ENCODE results near the gene RFLNA.

Gene RFLNA

DNA sequence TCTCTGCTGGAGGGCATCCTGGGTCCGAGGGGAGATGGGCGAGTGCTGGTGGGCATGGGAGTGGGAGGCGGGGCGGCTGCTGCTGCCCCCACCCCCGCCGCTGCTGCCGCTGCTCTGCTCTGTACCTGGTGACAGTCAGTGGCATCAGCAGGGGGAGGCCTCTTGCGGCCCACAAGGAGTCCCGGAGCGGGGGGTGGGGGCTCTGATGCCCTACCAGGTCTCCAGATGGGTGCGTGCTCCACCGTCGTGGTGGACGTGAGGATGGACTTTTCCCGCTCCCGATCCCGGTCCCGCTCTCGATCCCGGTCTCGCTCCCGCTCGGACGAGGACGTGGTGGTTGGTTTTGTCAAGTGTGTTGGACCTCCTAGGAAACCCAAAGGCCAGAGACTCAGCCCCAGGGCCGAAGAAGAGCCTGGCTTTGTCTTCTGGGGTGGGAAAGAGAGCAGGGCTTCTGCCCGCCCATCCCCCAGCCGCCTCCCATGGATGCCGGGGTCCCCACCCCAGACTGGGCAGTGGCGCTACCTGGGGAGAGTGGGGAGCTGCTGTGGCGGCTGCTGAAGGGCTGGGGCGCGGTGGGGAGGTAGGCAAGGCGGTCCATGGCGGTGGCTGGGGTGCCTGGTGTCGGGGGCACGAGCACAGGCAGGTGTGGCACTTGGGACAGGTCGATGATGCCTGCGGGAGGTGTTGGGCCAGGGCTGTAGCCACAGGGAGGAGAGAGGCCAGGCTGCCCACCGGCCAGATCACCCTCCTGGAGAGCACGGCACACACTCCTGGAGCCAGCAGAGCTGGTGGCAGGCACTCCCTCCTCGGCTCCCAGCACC, 45.4 kb downstream of the RFLNA start:
- TF ChIP-seq, protein P1, sequence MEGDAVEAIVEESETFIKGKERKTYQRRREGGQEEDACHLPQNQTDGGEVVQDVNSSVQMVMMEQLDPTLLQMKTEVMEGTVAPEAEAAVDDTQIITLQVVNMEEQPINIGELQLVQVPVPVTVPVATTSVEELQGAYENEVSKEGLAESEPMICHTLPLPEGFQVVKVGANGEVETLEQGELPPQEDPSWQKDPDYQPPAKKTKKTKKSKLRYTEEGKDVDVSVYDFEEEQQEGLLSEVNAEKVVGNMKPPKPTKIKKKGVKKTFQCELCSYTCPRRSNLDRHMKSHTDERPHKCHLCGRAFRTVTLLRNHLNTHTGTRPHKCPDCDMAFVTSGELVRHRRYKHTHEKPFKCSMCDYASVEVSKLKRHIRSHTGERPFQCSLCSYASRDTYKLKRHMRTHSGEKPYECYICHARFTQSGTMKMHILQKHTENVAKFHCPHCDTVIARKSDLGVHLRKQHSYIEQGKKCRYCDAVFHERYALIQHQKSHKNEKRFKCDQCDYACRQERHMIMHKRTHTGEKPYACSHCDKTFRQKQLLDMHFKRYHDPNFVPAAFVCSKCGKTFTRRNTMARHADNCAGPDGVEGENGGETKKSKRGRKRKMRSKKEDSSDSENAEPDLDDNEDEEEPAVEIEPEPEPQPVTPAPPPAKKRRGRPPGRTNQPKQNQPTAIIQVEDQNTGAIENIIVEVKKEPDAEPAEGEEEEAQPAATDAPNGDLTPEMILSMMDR (IDR thresholded peaks at IDR 0.05; ENCODE audit: extremely low read depth, missing control alignments), result no peak
- no peak for DNase-seq (ENCODE audit: low spot score)

DNA sequence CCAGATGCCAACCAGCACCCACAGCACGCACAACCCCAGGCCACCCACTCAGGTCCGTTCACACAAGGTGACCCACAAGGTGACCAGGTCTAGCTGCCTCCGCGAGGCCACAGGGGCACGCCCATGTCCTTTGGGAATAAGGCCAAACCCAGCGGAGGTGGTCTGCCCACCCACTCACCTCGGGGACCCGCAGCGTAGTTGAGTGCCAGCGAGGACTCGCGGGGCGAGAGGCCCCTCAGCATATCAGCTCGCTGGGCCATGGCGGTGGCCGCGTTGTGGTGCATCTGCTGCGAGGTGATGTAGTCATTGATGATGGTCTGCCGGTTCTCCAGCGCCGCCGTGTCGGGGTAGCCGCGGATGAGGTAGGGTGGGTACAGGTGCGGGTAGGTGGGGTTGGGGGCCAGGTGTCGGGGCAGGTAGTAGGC, 46.8 kb downstream of the RFLNA start:
- TF ChIP-seq, protein P1 (IDR thresholded peaks at IDR 0.05; ENCODE audit: extremely low read depth, missing control alignments), result no peak
- DNase-seq (ENCODE audit: low spot score), result no peak

DNA sequence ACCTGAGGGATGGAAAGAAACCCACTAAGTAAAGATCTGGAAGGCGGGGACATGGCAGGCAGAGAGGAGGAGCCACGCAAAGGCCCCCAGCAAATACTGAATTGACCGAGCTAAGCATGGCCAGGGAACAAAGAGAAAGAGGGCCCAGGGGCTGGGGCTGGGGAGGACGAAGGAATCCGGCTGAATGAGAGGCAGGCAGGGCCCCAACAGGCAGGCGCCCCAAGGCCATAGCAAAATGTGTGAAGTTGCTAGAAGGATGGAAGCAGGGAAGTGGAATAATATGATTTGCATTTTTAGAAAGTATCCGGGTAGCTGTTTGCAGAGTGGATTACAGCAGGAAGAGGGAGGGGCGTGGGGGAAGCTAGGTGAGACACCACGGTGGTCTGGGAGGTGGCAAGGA, 49.1 kb downstream of the RFLNA start:
- TF ChIP-seq, protein P1 (IDR thresholded peaks at IDR 0.05; ENCODE audit: extremely low read depth, missing control alignments), result no peak
- no peak for DNase-seq (ENCODE audit: low spot score)

DNA sequence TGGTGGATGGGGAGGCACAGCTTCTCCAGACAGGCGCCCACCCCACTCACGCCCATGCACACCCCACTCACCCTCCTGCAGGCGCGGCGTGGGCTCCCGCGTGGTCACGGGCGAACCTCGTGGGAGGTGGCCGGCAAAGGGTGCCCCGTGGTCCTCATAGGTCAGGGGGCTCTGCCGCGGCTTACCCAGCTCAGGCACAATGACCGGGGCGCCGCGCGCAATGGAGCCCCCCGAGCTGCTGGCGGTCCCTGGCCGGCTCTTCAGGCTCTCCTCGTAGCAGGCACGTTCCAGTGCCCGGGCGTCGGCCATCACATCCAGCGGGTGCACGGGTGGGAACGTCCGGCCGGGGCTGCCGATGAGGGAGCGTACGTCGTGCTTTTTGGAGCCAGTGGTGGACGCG, 49.6 kb downstream of the RFLNA start:
- TF ChIP-seq, protein P1 (IDR thresholded peaks at IDR 0.05; ENCODE audit: extremely low read depth, missing control alignments), result no peak
- no peak for DNase-seq (ENCODE audit: low spot score)

DNA sequence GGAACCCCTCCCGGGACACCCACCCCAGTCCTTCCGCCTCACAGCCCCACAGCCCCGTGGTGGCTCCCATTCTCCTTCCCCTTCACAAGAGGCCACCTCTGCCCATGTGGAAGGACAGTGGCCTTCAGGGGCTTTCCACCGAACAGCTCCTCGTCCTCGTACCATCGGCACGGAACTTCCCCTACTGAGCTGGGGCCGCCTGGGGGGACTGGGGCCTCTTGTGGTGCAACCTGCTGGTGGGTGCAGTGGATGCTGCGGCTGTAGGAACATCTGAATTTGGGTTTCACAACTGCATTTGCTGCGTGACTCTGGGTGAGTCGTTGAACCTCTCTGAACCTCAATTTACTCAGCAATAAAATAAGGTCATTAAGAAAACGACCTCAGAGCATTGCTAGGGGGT, 50.9 kb downstream of the RFLNA start:
- TF ChIP-seq, protein P1 (IDR thresholded peaks at IDR 0.05; ENCODE audit: extremely low read depth, missing control alignments), result no peak
- no peak for DNase-seq (ENCODE audit: low spot score)

DNA sequence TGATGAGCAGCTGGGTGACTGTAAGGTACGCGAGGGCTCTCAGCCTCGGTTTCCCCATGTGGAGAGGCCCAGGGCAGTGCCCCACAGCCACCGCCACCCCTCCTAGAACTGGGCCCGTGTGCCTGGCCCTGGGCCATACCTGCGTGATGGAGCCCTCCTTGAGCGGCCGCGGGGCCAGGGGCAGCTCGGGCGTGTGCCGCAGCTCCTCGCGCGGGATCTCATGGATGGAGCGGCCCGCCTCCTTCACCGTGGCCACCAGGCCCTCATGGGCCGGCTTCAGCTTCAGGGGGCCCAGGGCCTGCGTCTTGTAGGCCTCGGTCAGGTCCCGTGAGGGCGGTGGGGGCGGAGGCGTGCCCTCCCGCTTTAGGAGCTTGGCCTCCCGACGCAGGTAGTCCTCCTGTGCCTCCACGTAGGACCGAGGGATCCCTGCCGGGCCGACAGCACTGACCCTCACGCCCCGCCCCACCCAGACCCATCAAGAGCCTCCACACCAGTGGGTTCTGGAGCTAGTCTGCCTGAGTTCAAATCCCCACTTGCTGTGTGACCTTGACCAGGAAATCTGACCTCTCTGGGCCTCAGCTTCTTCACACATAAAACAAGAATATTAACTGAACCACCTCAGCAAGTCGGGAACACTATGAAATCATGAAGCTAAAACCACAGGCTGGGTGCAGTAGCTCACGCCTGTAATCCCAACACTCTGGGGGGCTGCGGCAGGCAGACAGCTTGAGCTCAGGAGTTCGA, 51.7 kb downstream of the RFLNA start:
- TF ChIP-seq, protein P1 (IDR thresholded peaks at IDR 0.05; ENCODE audit: extremely low read depth, missing control alignments), result no peak
- no peak for DNase-seq (ENCODE audit: low spot score)

DNA sequence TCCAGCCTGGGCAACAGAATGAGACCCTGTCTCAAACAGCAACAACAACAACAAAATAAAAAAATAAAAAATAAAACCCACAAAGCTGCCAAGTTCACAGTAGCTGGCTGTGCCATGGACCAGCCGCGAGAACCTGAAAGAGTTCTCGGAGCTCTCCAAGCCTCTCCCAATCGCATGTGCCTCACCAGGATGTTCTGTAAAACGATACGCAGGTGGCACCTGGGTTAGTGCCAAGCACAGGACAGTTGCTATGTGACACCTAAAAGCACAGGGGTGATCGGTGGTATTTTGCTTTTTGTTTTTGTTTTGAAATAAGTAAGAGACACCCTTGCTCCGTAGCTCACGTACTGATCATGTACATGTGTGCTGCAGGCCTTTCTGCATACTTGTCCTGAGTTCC, 52.4 kb downstream of the RFLNA start:
- TF ChIP-seq, protein P1 (IDR thresholded peaks at IDR 0.05; ENCODE audit: extremely low read depth, missing control alignments), result no peak
- DNase-seq (ENCODE audit: low spot score), result no peak

All from GM20000 (cell line).